GM18508 (cell line): ENCODE results near the gene SH2D1A.

ENCODE experiments used
- ATAC-seq: cut with Tn5 transposase; IDR thresholded peaks from one replicate; pipeline ENCODE4 v1.9.1; 2021; ENCODE audit warnings: moderate number of reproducible peaks; ENCODE audit not compliant: insufficient read depth, unreplicated experiment

Gene SH2D1A

GRCh38 chrX:124414281-124414680 is 67.9 kb downstream of the SH2D1A start:
- no peak for ATAC-seq

GRCh38 chrX:124415115-124415800 is 68.9 kb downstream of the SH2D1A start:
- no peak for ATAC-seq

GRCh38 chrX:124421898-124422655 is 75.7 kb downstream of the SH2D1A start:
- ATAC-seq: no peak
